ENCODE data around the gene EML6. TPM values are rescaled to one million over a fixed set of nuclear protein-coding genes. Genes with fewer than 3 reads are reported as not detected.

EML6 gene
- total RNA-seq, 1 donor from 2014 or later, result 8.1 TPM

- DNase-seq (ENCODE audit: low read depth, low spot score), result no peak
- H3K9me3 Mint-ChIP-seq, result peaks cover 8% of the 10 kb centered on the region
- no peaks in the 10 kb centered on the region for H3K4me1 Mint-ChIP-seq
- H3K27me3 Mint-ChIP-seq (ENCODE audit: low read depth), result no peaks in the 10 kb centered on the region
- no peak for TF ChIP-seq CTCF (conservative IDR thresholded peaks at IDR 0.05)
- peaks cover 12% of the 10 kb centered on the region for H3K36me3 Mint-ChIP-seq (ENCODE audit: low read depth)
- H3K27ac Mint-ChIP-seq (ENCODE audit: unreplicated experiment), result no peak overlapping the region
- H3K4me3 Mint-ChIP-seq, result no peak overlapping the region
These were observed 197.2 kb downstream of the EML6 start for GRCh38 chr2:54920660-54921059.

GRCh38 chr2:54924121-54924520, 200.7 kb downstream of the EML6 start:
- DNase-seq (ENCODE audit: low read depth, low spot score), result no peak
- no peak overlapping the region for H3K4me3 Mint-ChIP-seq
- TF ChIP-seq CTCF (conservative IDR thresholded peaks at IDR 0.05), result no peak
- H3K27me3 Mint-ChIP-seq (ENCODE audit: low read depth), result no peaks in the 10 kb centered on the region
- H3K27ac Mint-ChIP-seq (ENCODE audit: unreplicated experiment), result no peak overlapping the region
- H3K36me3 Mint-ChIP-seq (ENCODE audit: low read depth), result peaks cover 12% of the 10 kb centered on the region
- H3K4me1 Mint-ChIP-seq, result no peaks in the 10 kb centered on the region
- peaks cover 8% of the 10 kb centered on the region for H3K9me3 Mint-ChIP-seq

DNA sequence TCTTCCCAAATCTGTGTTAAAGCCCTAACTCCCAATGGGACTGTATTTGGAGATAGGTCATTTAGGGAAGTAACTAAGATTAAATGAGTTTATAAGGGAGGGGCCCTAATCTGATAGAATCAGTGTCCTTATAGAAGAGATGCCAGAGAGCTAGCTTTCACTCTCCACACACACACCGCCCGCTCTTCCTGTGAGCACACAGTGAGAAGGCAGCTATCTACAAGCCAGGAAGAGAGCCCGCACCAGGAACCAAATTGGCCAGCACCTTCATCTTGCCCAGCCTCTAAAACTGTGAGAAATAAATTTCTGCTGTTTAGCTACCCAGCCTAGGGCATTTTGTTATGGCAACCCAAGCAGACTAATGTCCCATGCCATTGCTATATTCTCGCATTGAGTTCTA, 201.6 kb downstream of the EML6 start:
- no peak for DNase-seq (ENCODE audit: low read depth, low spot score)
- Mint-ChIP-seq H3K4me1 (no peaks in the 10 kb centered on the region), H3K4me3 (no peak overlapping the region), H3K9me3 (peaks cover 8% of the 10 kb centered on the region), H3K27me3 (ENCODE audit: low read depth) (no peaks in the 10 kb centered on the region), H3K36me3 (ENCODE audit: low read depth) (peaks cover 12% of the 10 kb centered on the region), H3K27ac (ENCODE audit: unreplicated experiment) (no peak overlapping the region)
- no peak for TF ChIP-seq CTCF (conservative IDR thresholded peaks at IDR 0.05)

DNA sequence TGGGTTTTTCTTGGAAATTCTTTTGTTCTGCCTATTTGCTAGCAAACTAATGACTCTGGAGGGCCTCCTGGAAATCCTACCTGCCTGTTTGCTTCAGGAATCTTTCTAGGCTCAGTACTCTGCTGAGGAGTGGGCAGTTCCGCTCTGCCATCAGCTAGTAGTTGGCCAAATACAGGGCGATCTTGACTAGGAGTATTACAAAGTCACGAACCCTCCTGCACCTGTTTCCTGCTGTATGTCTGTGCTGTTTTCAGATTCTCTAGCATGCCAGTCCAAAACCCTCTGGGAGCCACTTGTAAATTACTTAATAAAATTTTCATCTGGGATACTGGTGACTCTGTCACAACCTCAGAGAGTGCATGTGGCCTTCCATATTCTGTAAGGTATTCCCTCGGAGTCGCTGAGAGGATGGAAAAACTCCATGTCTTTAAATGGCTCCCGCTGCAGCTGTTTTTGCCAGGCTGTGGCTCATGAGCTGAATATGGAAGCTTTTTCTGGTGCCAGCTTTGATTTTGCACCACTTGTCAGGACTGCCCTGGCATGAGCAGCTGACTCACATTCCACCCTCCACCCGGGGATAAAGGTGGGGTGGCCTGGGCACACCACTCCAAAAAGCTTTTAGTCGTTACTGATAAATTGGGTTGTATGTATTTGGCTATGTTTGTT, 203.8 kb downstream of the EML6 start:
- Mint-ChIP-seq H3K36me3 (ENCODE audit: low read depth) (peaks cover 6% of the 10 kb centered on the region), H3K27ac (ENCODE audit: unreplicated experiment) (no peak overlapping the region), H3K27me3 (ENCODE audit: low read depth) (no peaks in the 10 kb centered on the region), H3K9me3 (no peaks in the 10 kb centered on the region), H3K4me3 (no peak overlapping the region), H3K4me1 (no peaks in the 10 kb centered on the region)
- DNase-seq (ENCODE audit: low read depth, low spot score), result no peak
- no peak for TF ChIP-seq CTCF (conservative IDR thresholded peaks at IDR 0.05)

DNA sequence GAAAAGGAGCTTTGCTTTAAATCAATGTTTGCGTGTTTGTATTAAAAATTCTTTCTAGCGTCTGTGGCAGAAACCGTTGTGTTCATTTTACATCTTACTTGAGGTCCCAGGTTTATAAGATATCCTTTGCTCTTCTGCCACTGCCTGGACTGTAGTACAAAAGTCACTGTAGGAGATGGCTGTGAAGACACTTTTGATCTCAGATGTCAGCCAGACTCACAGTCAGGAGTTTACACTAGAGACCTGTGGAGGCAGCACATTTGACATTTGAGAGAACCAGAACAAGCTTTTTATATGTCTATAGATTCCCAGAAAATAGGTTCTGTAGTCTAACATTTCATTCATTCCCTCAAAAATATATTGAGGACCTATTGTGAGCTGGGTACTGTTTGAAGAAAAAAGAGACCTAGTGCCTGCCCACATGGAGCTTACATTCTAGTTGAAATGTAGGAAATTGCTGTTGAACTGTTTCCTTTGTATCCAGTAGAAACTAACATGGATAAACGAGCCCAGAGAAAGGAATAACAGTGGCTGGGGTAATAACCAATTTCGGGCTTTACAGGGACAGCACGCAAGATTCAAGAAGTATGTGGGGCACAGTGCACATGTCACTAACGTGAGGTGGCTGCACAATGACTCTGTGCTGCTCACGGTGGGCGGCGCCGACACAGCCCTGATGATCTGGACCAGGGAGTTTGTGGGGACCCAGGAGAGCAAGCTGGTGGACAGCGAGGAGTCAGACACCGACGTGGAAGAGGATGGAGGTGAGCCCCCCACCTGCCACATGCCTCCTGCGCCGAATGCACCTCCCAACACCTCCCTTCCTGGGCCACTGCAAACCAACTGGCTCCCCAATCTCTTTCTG, 204.5 kb downstream of the EML6 start:
- no peak overlapping the region for H3K27ac Mint-ChIP-seq (ENCODE audit: unreplicated experiment)
- H3K9me3 Mint-ChIP-seq, result no peaks in the 10 kb centered on the region
- no peaks in the 10 kb centered on the region for H3K27me3 Mint-ChIP-seq (ENCODE audit: low read depth)
- no peak for DNase-seq (ENCODE audit: low read depth, low spot score)
- no peak for TF ChIP-seq CTCF (conservative IDR thresholded peaks at IDR 0.05)
- H3K4me1 Mint-ChIP-seq, result no peaks in the 10 kb centered on the region
- no peak overlapping the region for H3K4me3 Mint-ChIP-seq
- peaks cover 6% of the 10 kb centered on the region for H3K36me3 Mint-ChIP-seq (ENCODE audit: low read depth)
